Ramos (cell line): ENCODE measurements around the gene MYADM.
"Not testable (repeated sequence)": the region's sequence is repeated elsewhere in the genome, so short reads cannot be mapped to it uniquely, and the experiment has no call there.

Experiments used
- in situ Hi-C: fragments of 300-500 bp; cut with MboI; formaldehyde crosslinking; loops from one replicate; pipeline ENCODE4 v1.14.3; 2022; ENCODE audit warnings: low sequenced_read_pairs; ENCODE audit not compliant: unreplicated experiment

Gene MYADM

DNA sequence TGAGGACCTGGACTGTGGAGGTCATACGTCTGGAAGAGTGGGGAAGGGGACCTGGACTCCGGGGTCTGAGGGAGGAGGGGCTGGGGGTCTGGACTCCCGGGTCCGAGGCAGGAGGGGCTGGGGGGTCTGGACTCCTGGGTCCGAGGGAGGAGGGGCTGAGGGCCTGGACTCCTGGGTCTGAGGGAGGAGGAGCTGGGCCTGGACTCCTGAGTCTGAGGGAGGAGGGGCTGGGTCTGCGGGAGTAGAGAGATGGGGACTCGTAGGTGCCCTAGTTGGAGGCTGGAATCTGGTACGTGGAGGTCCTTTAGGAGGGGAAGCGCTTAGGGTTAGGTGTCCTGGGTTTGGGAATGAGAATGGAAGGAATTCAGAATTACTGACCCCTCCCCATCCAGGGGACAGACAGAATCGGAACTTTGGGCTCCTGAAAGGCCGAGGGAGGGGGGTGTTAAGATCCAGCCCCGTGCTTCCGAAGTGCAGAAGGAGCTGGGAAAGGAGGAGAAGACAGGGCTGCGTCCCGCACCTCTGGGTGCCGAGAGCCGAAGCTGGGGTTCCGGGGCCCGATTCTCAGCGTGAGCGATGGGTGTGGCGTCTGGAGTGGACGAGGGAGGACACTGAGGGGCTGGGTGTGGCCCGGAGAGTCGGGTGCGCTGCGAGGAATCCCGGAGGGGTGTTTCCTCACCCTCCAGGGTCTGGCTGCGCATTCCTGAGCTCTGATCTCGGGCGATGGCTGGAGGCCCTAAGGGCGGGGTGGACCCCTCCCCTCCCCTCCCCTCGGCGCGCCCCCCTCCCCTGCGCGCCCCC lies 608 bp downstream of the MYADM start:
- in situ Hi-C loops: no loop called here

DNA sequence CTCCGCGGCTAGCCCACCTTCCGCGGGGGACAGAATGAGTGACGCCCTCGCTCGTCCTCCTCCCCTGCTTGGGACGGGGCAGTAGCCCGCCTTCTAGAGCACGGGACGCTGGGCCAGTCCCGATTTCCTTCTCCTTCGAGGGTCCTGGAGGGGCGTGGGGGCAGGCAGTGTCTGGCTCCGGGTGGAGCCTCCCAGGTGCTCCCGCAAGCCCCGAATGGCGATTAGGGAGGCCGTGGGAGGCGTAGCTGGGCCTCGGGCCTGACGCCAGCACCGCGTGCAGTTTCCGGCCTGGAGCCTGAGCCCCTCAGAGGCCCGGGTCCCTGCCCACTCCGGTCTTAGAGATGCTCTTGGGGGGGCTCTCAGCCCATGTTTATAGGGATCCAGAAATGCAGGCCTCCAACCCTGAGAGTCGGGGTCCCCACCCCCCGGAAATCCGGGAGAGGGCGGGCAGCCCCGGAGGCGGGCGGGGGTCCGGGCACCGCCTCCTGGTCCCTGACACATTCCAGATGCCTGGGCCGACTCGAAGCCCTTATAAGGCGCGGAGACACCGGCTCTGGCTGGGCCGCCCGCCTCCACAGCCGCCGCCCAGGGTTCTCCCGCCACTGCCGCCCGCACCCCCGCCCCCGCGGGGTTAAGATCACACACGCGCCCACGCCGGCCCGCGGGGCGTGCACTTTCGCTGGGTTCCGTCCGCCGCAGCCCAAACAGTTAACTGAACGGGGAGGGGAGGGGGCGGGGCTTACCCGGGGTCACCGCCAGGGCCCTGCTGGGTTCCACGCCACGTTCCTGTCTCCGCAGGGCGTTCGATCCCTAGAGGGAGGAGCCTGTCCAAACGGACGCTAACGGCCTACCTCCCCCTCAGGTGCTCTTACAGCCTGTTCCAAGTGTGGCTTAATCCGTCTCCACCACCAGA lies 1.5 kb downstream of the MYADM start:
- in situ Hi-C loops: no loop called here

DNA sequence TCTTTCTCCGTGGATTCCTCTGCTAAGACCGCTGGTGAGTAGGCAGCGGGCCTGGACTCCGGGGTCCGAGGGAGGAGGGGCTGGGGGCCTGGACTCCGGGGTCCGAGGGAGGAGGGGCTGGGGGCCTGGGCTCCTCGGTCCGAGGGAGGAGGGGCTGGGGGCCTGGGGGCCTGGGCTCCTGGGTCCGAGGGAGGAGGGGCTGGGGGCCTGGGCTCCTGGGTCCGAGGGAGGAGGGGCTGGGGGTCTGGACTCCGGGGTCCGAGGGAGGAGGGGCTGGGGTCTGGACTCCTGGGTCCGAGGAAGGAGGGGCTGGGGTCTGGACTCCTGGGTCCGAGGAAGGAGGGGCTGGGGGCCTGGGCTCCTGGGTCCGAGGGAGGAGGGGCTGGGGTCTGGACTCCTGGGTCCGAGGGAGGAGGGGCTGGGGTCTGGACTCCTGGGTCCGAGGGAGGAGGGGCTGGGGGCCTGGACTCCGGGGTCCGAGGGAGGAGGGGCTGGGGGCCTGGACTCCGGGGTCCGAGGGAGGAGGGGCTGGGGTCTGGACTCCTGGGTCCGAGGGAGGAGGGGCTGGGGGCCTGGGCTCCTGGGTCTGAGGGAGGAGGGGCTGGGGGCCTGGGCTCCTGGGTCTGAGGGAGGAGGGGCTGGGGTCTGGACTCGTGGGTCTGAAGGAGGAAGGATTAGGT lies 2.3 kb downstream of the MYADM start:
- in situ Hi-C loops: not testable (repeated sequence)

DNA sequence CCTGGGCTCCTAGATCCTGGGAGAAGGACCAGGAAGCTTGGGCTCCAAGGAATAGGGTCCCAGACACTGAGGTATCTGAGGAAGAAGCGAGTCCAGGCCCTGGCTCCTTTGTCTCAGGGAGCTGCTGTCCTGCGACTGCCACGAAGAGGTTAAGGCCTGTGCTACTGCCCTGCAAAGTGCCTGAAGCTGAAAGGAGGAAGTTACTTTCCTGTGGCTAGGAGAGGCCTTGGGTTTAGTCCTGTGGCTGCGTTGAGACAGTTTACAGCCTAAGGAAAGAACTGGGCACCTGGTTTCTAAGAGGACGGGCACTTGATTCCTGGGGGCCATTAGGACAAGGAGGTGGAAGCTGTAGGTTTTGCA lies 2.8 kb downstream of the MYADM start:
- in situ Hi-C loops: no loop called here

DNA sequence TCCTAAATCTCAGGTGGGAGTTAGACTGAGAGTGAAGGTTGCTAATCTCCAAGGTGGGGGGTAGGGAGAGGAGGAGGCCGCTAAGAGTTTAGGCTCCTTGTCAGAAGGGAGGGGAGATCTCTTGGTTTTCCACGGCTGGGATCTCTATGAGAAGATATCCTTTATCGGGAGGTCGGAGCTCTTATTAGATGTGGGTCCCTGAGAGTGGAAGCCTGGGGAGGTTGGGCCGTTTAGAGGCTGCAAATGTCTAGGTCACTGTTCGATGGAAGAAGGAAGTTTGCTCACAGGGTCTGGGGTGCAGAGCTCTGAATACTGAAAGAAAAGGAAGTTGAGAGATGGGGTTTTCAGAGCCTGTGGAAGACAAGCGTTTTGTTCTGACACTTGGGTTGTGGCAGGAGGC lies 3.8 kb downstream of the MYADM start:
- in situ Hi-C loops: no loop called here

DNA sequence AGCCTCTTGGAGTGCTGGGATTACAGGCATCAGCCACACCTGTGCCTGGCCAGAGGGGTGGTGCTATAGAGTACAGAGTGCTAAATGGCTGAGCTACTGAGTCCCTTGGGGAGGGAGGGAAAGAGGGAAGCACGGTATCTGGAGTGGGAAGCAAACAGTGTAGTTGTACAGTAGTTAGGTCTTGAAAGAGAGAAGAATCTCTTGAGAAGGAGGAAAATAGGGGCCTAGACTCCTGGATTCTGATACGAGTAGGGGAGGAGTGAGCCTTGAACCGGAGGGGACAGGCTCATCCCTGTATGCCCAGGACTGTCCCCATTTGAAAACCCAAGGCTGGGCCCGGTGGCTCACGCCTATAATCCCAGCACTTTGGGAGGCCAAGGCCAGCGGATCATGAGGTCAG lies 5.1 kb downstream of the MYADM start:
- in situ Hi-C loops: no loop called here

DNA sequence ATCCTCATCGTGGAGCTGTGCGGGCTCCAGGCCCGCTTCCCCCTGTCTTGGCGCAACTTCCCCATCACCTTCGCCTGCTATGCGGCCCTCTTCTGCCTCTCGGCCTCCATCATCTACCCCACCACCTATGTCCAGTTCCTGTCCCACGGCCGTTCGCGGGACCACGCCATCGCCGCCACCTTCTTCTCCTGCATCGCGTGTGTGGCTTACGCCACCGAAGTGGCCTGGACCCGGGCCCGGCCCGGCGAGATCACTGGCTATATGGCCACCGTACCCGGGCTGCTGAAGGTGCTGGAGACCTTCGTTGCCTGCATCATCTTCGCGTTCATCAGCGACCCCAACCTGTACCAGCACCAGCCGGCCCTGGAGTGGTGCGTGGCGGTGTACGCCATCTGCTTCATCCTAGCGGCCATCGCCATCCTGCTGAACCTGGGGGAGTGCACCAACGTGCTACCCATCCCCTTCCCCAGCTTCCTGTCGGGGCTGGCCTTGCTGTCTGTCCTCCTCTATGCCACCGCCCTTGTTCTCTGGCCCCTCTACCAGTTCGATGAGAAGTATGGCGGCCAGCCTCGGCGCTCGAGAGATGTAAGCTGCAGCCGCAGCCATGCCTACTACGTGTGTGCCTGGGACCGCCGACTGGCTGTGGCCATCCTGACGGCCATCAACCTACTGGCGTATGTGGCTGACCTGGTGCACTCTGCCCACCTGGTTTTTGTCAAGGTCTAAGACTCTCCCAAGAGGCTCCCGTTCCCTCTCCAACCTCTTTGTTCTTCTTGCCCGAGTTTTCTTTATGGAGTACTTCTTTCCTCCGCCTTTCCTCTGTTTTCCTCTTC lies 6.3 kb downstream of the MYADM start:
- in situ Hi-C loops: no loop called here

DNA sequence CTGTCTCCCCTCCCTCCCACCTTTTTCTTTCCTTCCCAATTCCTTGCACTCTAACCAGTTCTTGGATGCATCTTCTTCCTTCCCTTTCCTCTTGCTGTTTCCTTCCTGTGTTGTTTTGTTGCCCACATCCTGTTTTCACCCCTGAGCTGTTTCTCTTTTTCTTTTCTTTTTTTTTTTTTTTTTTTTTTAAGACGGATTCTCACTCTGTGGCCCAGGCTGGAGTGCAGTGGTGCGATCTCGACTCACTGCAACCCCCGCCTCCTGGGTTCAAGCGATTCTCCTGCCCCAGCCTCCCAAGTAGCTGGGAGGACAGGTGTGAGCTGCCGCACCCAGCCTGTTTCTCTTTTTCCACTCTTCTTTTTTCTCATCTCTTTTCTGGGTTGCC lies 6.9 kb downstream of the MYADM start:
- in situ Hi-C loops: no loop called here

DNA sequence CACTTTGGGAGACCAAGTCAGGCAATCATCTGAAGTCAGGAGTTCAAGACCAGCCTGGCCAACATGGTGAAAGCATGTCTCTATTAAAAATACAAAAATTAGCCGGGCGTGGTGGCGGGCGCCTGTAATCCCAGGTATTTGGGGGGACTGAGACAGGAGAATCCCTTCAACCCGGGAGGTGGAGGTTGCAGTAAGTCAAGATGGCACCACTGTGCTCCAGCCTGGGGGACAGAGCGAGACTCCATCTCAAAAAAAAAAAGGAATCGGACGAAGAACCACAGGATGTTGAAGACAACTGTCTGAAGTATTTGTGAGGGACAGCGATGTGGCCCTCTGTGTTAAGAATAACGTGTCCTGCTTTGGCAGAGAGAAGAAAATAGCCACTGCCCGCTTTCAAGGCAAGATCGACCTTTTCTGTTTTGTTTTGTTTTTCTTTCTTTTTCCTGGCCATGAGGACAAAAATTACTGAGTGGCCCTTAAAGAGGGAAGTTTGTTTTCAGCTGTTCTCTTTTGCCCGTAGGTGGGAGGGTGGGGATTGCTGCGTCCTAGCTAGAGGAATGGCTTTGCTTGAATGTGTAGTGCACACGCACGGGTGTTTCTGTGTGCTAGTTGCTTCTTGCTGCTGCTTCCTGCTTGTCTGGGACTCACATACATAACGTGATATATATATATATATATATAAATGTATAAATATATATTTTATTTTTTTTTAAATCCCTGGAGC lies 8.1 kb downstream of the MYADM start:
- in situ Hi-C loops: no loop called here

DNA sequence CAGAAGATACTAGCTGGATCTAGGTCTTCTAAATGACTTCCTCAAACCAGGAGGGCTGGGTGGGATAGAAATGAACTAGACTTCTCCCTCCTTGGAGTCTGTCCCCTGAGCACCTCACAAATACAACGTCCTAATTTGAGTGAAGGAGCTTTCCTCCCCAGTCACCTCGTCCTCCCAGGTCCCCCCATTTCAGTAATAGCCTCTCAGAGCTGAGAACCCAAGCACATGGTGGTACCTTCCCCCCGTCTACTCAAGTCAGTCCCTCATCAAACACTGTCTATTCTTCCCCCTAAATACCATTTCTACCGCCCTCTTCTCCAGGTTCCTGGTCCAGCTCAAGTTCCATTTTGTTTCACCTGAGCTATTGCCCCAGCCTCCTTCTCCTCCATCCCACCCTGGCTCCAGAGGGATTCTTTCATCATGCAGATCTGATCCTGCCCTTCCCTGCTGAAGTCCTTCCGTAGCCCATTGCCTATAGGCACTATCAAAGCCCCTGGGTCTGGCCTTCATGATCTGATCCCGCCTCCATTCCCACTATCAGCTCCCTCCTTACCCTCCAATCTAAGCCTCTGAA lies 9.1 kb downstream of the MYADM start:
- in situ Hi-C loops: no loop called here

DNA sequence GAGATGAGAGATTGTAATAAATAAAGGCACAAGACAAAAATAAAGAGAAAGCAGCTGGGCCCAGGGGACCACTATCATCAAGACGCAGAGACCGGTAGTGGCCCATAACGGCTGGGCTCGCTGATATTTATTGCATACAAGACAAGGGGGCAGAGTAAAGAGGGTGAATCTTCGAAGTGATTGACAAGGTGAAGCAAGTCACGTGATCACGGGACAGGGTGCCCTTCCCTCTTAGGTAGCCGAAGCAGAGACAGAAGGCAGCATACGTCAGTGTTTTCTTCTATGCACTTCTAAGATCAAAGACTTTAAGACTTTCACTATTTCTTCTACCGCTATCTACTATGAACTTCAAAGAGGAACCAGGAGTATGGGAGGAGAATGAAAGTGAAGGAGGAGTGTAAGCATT lies 9.7 kb downstream of the MYADM start:
- in situ Hi-C loops: no loop called here

DNA sequence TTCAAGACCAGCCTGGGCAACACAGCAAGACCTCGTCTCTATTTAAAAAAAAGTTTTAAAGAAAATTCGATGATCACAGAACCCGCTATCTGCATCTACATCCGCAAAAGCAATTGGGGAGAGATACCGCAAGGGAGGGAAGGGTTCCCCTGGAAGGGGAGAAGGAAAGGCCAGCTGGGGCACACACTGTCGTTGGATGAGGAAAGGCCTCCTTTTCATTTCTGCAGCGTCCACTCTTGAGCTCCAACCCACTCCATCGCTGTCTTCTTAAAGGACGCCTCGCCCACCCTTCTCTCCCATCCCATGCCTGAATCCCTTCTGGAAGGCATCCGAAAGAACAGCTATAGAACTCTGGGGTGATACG lies 11.1 kb downstream of the MYADM start:
- in situ Hi-C loops: no loop called here

DNA sequence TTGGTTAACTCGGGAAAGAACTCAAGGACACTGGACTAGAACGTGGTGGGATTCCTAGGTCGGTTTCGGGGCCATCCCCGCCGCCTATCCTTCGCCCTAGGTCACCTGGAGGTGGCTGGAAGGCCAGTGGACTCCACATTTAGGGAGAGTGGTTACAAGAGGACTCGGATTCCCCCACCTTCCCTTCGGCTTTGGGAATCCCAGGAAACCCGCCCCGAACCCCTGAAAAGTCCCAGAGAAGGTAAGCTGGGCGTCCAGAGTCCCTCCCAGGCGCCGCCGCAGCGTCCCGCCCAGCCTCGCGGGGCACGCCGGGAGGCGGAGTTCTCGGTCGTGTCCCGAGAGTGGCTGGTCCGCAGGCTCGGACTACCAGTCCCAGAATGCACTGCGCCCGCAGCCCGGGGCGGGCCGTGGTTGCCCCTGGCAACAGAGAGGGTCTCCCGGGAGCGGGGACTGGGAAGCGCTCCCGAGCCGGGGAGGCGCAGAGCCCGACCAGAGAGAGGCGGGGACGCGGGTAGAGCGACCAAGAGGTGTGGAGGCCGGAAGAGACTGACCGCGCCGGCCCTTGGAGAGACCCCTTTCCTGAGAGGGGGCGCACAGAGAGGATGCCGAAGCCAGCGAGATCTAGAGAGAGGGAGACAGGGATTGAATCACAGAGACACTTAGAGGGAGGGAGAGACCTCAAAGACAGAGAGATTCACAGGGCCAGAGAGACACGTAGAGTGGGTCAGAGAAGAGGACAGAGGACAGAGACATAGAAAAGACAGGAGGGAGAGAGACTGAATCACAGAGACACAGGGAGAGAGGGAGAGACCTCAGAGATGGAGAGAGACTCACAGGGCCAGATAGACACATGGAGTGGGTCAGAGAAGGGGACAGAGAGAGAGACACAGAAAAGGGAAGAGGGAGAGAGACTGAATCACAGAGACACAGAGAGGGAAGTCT lies 11.7 kb downstream of the MYADM start:
- in situ Hi-C loops: no loop called here

DNA sequence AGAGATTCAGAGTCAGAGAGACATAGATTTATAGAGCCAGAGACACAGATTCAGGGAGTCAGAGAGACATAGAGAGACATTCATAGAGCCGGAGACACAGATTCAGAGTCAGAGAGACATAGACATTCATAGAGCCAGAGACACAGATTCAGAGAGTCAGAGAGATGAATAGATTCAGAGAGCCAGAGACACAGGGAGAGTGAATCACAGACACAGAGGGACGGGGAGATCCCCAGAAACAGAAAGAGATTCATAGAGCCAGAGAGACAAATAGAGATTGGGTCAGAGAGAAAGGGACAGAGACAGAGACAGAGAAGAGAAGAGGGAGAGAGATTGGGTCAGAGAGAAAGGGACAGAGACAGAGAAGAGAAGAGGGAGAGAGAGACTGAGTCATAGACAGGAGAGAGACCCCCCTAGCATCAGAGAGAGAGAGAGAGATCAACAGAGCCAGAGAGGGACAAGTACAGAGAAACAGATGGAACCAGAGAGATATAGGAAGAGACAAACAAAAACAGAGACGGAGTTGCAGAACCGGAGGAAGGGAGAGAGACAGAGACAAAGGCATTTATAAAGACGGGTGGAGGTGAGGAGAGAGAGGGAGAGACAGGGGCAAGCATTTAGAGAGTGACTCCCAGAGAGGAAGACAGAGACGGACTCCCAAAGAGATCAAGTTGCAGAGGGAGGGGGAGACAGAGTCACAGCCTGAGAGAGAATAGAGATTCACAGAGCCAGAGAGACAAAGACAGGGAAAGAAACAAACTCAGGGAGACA lies 13.2 kb downstream of the MYADM start:
- in situ Hi-C loops: no loop called here

DNA sequence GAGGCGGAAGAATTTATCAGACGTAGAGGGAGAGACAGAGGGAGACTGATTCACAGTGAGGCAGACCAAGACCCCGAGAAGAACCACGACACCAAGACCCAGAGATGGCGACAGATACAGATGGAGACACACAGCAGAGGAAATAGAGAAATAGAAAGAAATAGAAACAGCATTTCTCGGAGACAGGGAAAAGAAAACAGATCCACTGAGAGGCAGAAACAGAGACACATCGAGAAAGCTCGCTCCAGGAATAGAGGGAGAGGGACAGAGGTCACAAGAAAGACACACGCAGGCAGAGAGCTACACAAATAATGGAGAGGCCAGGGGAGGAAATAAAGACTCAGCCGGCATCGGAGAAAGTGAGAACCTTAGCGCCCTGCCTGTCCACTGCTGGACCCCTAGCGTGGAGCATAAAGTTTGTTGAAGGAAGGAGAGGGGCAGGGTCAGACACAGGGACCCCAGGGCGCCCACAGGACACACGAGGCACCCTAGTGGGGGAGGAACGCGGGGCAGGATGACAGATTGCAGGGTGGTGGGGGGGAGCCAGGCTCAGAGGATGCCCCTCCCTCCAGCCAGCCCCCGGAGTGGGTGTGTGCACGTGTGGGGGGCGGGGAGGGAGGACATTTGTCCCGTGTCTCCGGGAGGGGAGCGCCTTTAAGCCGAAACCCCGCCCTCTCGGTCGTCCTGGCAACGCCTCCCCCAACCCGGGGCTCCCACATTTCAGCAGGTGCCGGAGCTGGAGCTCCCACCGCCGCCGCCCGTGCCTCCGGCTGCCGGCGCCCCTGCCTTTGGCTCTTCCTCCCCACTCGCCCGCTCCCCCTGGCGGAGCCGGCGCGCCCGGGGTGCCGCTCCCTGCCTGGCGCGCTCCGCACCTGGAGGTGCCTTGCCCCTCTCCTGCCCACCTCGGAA lies 14.1 kb downstream of the MYADM start, which contains the start of gene PRKCG:
Gene PRKCG (plus strand): TSS at position 716 of the 909 bp plus-strand sequence. CDS start 298 bp downstream, outside the sequence.
- in situ Hi-C loops: no loop called here

DNA sequence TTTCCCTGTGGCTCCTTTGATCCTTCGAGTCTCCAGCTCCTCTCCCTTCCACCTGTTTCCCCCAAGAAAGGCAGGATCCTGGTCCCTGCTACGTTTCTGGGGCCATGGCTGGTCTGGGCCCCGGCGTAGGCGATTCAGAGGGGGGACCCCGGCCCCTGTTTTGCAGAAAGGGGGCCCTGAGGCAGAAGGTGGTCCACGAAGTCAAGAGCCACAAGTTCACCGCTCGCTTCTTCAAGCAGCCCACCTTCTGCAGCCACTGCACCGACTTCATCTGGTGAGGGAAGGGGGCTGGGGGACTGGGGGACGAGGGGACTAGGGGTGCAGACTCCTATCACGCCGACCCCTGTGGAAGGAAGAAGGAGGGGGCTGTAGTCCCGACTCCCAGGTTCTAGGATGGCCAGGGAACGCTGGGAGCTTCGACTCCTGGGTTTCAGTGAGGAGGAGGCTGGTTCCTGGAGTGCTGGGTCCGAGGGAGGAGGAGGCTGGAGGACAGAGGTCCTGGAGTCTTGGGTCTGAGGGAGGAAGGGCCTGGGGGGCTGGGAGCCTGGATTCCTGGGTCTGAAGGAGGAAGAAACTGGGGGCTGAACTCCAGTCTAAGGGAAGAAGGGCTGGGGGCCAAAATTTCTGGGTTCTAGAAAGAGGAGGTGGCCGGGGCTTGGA lies 14.8 kb downstream of the MYADM start:
- in situ Hi-C loops: no loop called here
